GM06990 (cell line): Measurements from ENCODE around the gene DOCK2.
"Not testable (repeated sequence)": the region's sequence is repeated elsewhere in the genome, so short reads cannot be mapped to it uniquely, and the experiment has no call there.

Experiments
- DNase-seq: peaks from one replicate; pipeline ENCODE4 v3.0.0-alpha.2; 2011; ENCODE audit not compliant: insufficient read length; ENCODE audit errors: extremely low read depth
- H3K27me3 ChIP-seq: replicated peaks from 2 replicates; pipeline ENCODE4 v1.6.0; 2011; ENCODE audit warnings: low read length; ENCODE audit not compliant: control insufficient read depth, insufficient read depth
- H3K36me3 ChIP-seq: 2 replicates; pipeline ENCODE4 v1.5.1; 2011; ENCODE audit warnings: low read length; ENCODE audit not compliant: control insufficient read depth, insufficient read depth
- H3K4me3 ChIP-seq: replicated peaks from 2 replicates; pipeline ENCODE4 v1.5.1; 2011; ENCODE audit warnings: low read depth, mild to moderate bottlenecking, control low read depth, low read length
- CTCF ChIP-seq: IDR thresholded peaks from 2 replicates; pipeline ENCODE4 v1.5.1; 2011; ENCODE audit warnings: low read length, control low read depth, mild to moderate bottlenecking, inconsistent platforms; ENCODE audit not compliant: insufficient read depth, poor library complexity, severe bottlenecking

Gene DOCK2

GRCh38 chr5:169657127-169657526 lies 20.1 kb downstream of the DOCK2 start:
- TF ChIP-seq CTCF: no peak
- no peak for DNase-seq
- Histone ChIP-seq H3K36me3 (peaks cover 3% of the 10 kb centered on the region; the same call in 1 of the 2 replicates), H3K4me3 (no peak overlapping the region), H3K27me3 (no peaks in the 10 kb centered on the region)

GRCh38 chr5:169662451-169662850 lies 25.4 kb downstream of the DOCK2 start:
- DNase-seq, H3K36me3 ChIP-seq: not testable (repeated sequence)

GRCh38 chr5:169663537-169663936 lies 26.5 kb downstream of the DOCK2 start:
- Histone ChIP-seq H3K36me3 (peaks cover 6% of the 10 kb centered on the region), H3K27me3 (no peaks in the 10 kb centered on the region), H3K4me3 (no peak overlapping the region)

More at GRCh38 chr5:169662451-169662850, 25.4 kb downstream of the DOCK2 start:
- H3K27me3 ChIP-seq, H3K4me3 ChIP-seq: not testable (repeated sequence)

GRCh38 chr5:169666365-169666764 lies 29.3 kb downstream of the DOCK2 start:
- no peak for TF ChIP-seq CTCF
- H3K36me3 ChIP-seq: peaks cover 6% of the 10 kb centered on the region
- H3K27me3 ChIP-seq: no peaks in the 10 kb centered on the region
- H3K4me3 ChIP-seq: no peak overlapping the region
- DNase-seq: no peak

More at GRCh38 chr5:169663537-169663936, 26.5 kb downstream of the DOCK2 start:
- DNase-seq: no peak
- TF ChIP-seq CTCF: no peak

GRCh38 chr5:169667896-169668674 lies 31.0 kb downstream of the DOCK2 start:
- Histone ChIP-seq H3K27me3 (no peaks in the 10 kb centered on the region), H3K4me3 (no peak overlapping the region), H3K36me3 (peaks cover under 1% of the 10 kb centered on the region)
- no peak for TF ChIP-seq CTCF
- no peak for DNase-seq

GRCh38 chr5:169668732-169669131 lies 31.7 kb downstream of the DOCK2 start:
- TF ChIP-seq CTCF: no peak
- Histone ChIP-seq H3K36me3 (peaks cover 1% of the 10 kb centered on the region), H3K4me3 (no peak overlapping the region), H3K27me3 (no peaks in the 10 kb centered on the region)
- no peak for DNase-seq
